Measurements from ENCODE around the gene OLFM2. TPM values are rescaled to one million over a fixed set of nuclear protein-coding genes. Genes with fewer than 3 reads are reported as not detected.

OLFM2 gene
- total and polyA plus RNA-seq, 9 of the 15 experiments (the other 6 are each of a cell fraction or from before 2014, with no cell fraction given), result 0.10 to 0.33 (median 0.23) TPM; not detected in 4

DNA sequence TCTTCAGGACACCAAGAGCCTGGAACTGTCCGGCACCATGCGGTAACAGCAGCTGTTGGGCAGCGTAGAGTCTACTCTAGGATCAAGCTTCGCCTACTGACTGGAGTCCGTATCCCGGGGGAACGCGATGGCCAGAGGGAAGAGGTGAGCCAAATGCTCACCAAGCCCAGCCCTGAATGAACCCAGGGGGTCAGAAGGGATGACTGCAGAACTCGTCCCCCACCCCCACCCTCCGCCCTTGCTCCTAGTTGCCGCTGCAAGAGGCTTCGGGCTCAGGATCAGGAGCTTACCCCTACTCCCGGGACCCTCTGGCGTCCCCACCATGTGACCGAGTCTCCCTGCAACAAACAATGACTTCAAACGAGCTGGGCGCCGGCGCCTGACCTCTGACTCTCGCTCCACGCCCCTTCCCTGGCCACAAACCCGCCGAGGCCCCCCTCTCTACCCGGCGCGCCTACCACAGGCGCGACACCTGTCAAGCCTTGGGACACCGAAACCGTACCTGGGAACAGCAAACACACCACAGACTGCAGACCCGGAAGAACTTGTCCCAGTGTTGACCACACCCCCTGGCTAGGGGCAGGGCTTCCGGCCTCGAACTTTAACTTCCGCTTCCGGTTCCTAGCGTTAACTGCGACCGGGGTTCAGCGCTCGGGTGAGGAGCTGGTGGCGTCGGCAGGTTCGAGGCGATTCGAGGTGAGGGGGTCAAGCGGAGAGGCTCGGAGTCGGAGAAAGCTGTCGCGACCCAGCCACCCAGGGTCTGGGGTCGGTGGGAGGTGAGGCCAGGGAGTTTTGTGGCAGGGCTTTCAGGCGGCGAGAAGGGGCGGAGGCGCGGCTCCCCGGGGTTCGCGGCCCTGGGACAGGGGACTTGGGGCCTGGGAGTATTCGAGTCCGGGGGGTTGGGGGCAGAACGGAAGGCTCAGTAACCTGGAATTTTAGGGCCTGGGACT lies 108.8 kb downstream of the OLFM2 start, which contains the start of gene UBL5 (continued):
- TF ChIP-seq, protein P1, sequence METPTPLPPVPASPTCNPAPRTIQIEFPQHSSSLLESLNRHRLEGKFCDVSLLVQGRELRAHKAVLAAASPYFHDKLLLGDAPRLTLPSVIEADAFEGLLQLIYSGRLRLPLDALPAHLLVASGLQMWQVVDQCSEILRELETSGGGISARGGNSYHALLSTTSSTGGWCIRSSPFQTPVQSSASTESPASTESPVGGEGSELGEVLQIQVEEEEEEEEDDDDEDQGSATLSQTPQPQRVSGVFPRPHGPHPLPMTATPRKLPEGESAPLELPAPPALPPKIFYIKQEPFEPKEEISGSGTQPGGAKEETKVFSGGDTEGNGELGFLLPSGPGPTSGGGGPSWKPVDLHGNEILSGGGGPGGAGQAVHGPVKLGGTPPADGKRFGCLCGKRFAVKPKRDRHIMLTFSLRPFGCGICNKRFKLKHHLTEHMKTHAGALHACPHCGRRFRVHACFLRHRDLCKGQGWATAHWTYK (CRISPR knock-in tag; IDR thresholded peaks at IDR 0.05), result no peak
- TF ChIP-seq EGR1 (conservative IDR thresholded peaks at IDR 0.05), result no peak
- TF ChIP-seq ATF4 (CRISPR knock-in tag; IDR thresholded peaks at IDR 0.05), result no peak
- TF ChIP-seq SPI1 (IDR thresholded peaks at IDR 0.05; ENCODE audit: borderline replicate concordance, low read depth, low read length), result no peak
- TF ChIP-seq HINFP (tag; conservative IDR thresholded peaks at IDR 0.05; ENCODE audit: low read depth), result no peak
- TF ChIP-seq HDAC1 (IDR thresholded peaks at IDR 0.05), result peak in 1 of 2 experiments; percentile 99; a peak in 3 of 4 replicates
- TF ChIP-seq HOXB6 (CRISPR knock-in tag; IDR thresholded peaks at IDR 0.05; ENCODE audit: borderline replicate concordance), result no peak
- no peak for TF ChIP-seq SAFB2 (IDR thresholded peaks at IDR 0.05; ENCODE audit: borderline replicate concordance, low read depth, low read length, severe bottlenecking)
- TF ChIP-seq ZNF224 (CRISPR knock-in tag; IDR thresholded peaks at IDR 0.05), result no peak
- no peak for TF ChIP-seq ARNT (IDR thresholded peaks at IDR 0.05)
- no peak for TF ChIP-seq ZNF282 (CRISPR knock-in tag; IDR thresholded peaks at IDR 0.05)
- peak; percentile 99 for TF ChIP-seq ZBTB40 (IDR thresholded peaks at IDR 0.05)
- no peak for TF ChIP-seq ZBTB40 (CRISPR knock-in tag; IDR thresholded peaks at IDR 0.05)
- no peak for TF ChIP-seq ZNF668 (CRISPR knock-in tag; IDR thresholded peaks at IDR 0.05)
